ELR (cell line): ENCODE data around the gene SLC26A8.
A peak's percentile ranks its signal among the peaks of the same experiment; 100 is the strongest.
"Not testable (repeated sequence)": the region's sequence is repeated elsewhere in the genome, so short reads cannot be mapped to it uniquely, and the experiment has no call there.

Experiments used
- DNase-seq: peaks from one replicate; pipeline ENCODE4 v3.0.0-alpha.2; 2015; ENCODE audit warnings: low read depth

SLC26A8 gene

GRCh38 chr6:35941170-35941569 is 83.3 kb downstream of the SLC26A8 start:
- DNase-seq: not testable (repeated sequence)

DNA sequence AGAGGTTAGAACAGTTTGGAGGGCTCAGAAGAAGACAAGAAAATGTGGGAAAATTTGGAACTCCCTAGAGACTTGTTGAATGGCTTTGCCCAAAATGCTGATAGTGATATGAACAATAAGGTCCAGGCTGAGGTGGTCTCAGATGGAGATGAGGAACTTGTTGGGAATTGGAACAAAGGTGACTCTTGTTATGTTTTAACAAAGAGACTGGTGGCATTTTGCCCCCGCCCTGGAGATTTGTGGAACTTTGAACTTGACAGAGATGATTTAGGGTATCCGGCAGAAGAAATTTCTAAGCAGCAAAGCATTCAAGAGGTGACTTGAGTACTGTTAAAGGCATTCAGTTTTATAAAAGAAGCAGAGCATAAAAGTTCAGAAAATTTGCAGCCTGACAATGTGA is 84.4 kb downstream of the SLC26A8 start:
- not testable (repeated sequence) for DNase-seq

DNA sequence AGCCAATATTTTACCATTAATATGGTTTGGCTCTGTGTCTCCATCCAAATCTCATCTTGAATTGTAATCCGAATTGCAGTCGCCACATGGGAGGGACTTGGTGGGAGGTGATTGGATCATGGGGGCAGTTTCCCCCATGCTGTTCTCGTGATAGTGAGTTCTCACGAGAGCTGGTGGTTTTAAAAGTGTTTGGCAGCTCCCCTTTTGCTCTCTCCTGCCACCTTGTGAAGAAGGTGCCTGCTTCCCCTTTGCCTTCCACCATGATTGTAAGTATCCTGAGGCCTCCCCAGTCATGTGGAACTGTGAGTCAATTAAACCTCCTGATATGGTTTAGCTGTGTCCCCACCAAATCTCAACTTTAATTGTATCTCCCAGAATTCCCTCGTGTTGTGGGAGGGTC is 85.2 kb downstream of the SLC26A8 start:
- not testable (repeated sequence) for DNase-seq

DNA sequence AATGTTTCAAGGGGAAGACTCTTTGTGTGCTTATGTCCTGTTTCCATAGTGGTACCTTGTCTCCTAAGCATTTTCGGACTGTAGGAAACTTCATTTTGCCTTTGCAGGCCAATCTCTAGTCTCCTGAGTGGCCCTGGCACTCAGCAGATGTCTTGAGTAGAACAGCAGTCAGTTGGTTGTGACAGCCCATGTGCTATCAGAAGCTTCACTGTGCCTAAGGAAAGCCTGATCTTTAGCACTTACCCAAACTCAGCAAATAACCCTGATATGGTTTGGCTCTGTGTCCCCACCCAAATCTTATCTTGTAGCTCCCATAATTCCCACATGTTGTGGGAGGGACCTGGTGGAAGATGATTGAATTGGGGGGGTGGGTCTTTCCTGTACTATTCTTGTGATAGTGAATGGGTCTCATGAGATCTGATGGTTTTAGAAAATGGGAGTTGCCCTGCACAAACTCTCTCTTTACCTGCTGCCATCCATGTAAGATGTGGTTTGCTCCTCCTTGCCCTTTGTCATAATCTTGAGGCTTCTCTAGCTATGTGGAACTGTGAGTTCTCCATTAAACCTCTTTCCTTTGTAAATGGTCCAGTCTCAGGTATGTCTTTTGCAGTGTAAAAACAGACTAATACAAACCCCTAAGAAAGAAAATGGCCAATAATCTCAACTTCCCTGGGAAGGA is 87.6 kb downstream of the SLC26A8 start:
- no peak for DNase-seq

DNA sequence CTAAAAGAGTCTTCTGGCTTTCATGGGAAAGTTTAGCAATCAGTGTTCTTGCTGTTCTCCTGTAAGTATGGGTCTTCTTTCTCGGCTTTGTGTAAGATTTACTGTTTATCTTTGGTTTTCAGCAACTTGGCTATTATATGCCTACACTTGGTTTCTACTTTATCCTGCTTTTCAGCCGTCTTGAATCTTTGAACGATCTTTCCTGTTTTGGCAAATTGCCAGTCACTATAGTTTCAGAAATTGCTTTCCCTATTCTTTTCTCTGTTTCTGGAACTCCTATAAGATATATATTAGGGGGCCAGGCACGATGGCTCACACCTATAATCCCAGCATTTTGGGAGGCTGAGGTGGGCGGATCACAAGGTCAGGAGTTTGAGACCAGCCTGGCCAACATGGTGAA is 89.0 kb downstream of the SLC26A8 start:
- no peak for DNase-seq

- DNase-seq: no peak
These were observed 90.6 kb downstream of the SLC26A8 start for GRCh38 chr6:35933844-35934243.

DNA sequence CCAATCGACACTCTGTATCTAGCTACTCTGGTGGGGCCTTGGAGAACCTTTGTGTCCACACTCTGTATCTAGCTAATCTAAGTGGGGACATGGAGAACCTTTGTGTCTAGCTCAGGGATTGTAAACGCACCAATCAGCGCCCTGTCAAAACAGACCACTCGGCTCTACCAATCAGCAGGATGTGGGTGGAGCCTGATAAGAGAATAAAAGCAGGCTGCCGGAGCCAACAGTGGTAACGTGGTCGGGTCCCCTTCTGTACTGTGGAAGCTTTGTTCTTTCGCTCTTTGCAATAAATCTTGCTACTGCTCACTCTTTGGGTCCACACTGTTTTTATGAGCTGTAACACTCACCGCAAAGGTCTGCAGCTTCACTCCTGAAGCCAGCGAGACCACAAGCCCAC is 92.6 kb downstream of the SLC26A8 start:
- DNase-seq: not testable (repeated sequence)

GRCh38 chr6:35931120-35931561 is 93.3 kb downstream of the SLC26A8 start:
- DNase-seq: no peak

DNA sequence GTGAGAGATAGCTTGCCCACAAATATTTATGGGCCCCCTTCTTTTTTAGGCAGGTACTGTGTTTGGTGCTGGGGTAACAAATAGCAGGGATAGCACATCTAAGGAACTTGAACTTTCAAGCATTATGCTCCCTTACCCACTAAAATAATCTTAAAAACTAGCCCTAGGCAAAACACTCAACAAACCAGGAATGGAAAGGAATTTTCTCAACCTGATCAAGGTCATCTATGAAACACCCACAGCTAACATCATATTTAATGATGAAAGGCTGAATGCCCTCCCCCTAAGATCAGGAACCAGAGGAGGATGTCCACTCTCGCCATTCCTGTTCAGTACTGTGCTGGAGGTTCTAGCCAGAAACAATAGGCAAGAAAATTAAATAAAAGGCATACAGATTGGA is 94.8 kb downstream of the SLC26A8 start:
- DNase-seq: no peak

DNA sequence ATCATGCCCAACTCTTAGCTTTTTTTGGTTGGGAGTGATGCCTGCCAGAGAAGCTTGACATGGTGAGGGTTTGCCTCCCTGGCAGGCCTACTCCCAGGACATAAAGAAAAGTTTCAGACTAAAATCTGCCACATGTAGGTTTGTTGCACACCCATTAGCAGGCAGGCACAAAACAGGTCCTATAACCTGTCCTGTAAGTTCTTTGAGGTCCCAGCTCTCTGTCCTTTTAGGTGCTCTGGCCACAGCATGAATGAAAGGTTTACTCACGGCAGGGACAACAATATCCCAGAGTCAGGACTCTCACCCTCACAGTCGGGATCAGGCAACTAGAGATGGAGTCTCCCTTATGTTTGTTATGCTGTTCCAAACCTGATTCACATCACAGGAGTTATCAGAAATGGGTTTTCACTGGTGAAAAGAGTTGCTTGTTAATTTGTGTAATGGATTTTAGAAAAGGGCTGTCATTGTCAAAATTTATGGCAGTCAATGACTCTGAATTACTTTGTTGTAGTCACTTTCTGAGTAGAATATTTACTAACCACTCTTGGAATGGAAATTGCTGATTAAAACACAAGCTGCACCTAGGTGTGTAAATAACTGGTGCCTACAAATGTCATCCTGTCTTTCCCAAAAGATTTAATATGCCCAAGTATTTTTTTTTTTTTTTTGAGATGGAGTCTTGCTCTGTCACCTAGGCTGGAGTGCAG is 97.8 kb downstream of the SLC26A8 start:
- DNase-seq: no peak

GRCh38 chr6:35925961-35926360 is 98.5 kb downstream of the SLC26A8 start:
- no peak for DNase-seq

GRCh38 chr6:35924146-35924545 is 100.3 kb downstream of the SLC26A8 start:
- no peak for DNase-seq

GRCh38 chr6:35922139-35922554 is 102.3 kb downstream of the SLC26A8 start:
- no peak for DNase-seq

DNA sequence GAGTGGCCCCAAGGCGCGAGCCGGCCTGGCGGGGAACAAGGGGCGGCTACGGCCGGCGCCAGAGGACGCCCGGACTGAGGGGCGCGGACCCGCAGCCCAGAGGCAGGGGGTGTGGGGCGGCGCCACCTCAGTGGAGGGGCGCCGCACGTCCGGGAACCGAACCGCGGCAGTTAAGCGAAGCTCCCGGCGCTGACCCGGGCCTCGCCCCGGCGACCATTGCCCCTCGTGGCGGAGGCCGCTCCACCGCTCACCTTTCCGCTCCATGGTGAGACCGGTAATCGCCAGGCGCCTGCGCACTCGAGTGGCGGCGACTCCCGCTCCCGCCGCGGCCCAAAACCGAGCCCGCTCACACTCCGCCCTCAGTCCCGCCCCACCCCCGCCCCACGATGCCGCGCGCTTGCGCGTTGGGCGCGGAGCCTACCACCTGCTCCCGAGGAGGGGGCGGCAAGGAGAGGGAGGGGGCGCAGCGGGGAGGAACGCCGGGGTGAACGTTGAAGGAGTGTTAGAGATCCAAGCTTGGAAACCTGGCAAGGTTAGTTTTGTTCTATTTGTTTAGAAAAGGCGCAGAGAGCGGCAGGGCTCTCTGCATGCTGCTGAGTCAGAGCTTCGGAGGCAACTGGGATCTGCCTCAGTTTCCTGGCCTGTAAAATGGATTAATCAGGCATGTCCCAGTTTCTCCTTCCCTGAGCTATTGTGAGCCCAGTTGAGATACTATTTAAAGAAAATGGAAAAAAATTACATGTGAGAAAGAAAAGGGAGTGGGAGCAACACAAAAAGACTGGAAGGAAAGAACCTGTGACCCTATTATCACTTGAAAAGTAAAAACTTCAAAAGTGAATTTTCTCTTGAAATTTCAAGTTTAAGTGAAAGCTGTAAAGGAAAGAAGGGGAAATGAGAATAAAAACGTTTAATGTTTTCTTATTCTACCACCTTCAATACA is 103.4 kb downstream of the SLC26A8 start, which contains the start of gene SRPK1:
TSS of gene SRPK1 (minus strand) at position 306 of the 940 bp plus-strand sequence. CDS start at position 264, 42 bp downstream.
- peak; percentile 88 for DNase-seq

GRCh38 chr6:35919827-35920751 is 104.4 kb downstream of the SLC26A8 start:
- DNase-seq: peak; percentile 85

GRCh38 chr6:35919085-35919826 is 105.2 kb downstream of the SLC26A8 start:
- peak; percentile 57 for DNase-seq

- DNase-seq: not testable (repeated sequence)
These were observed 107.5 kb downstream of the SLC26A8 start for GRCh38 chr6:35916893-35917292.

- DNase-seq: no peak
These were observed 108.4 kb downstream of the SLC26A8 start for GRCh38 chr6:35916056-35916455.

GRCh38 chr6:35914536-35914935 is 109.9 kb downstream of the SLC26A8 start:
- no peak for DNase-seq

DNA sequence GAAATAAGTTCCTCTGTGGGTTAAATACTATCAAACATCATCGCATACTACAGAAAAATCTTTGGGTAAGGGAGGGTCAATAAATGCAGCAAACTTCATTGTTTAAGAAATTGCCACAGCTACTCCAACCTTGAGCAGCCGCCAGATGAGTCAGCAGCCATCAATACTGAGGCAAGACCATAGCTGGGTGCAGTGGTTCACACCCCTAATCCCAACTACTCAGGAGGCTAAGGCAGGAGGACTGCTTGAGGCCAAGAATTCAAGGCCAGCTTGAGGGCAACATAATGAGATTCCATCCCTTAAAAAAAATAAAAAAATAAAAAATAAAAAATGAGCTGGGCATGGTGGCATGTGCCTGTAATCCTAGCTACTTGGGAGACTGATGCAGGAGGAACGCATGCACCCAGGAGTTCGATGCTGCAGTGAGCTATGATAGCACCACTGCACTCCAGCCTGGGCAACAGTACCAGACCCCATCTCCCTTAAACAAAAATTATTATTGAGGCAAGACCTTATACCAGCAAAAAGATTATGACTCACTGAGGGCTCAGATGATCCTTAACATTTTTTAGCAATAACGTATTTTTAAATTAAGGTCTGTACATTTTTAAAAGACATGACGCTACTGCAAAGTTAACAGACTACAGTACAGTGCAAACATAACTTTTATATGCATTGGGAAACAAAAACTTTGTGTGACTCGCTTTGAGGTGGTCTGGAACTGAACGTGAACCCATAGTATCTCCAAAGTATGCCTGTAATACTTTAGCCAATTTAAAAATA is 112.4 kb downstream of the SLC26A8 start:
- peak; percentile 36 for DNase-seq
